Measurements from ENCODE around the gene ADRM1. TPM values are rescaled to one million over a fixed set of nuclear protein-coding genes. Genes with fewer than 3 reads are reported as not detected.

Gene ADRM1
- total RNA-seq, 1 donor from 2014 or later, result 171 TPM

GRCh38 chr20:62328684-62329388, 26.0 kb downstream of the ADRM1 start:
- no peak overlapping the region for H3K27ac Mint-ChIP-seq
- no peak for DNase-seq (ENCODE audit: low spot score)
- intact Hi-C loops (cut with micrococcal nuclease), result no loop called here
- H3K4me3 Mint-ChIP-seq (ENCODE audit: low read depth), result no peak overlapping the region
- H3K27me3 Mint-ChIP-seq (ENCODE audit: low read depth), result no peaks in the 10 kb centered on the region
- no peaks in the 10 kb centered on the region for H3K9me3 Mint-ChIP-seq
- no peaks in the 10 kb centered on the region for H3K4me1 Mint-ChIP-seq (ENCODE audit: low read depth)
- H3K36me3 Mint-ChIP-seq (ENCODE audit: low read depth), result no peaks in the 10 kb centered on the region

GRCh38 chr20:62329389-62330377, 26.9 kb downstream of the ADRM1 start:
- Mint-ChIP-seq H3K4me3 (ENCODE audit: low read depth) (no peak overlapping the region), H3K9me3 (no peaks in the 10 kb centered on the region), H3K27ac (no peak overlapping the region), H3K27me3 (ENCODE audit: low read depth) (no peaks in the 10 kb centered on the region), H3K4me1 (ENCODE audit: low read depth) (no peaks in the 10 kb centered on the region), H3K36me3 (ENCODE audit: low read depth) (no peaks in the 10 kb centered on the region)
- no peak for DNase-seq (ENCODE audit: low spot score)
- intact Hi-C loops (cut with micrococcal nuclease), result no loop called here

GRCh38 chr20:62330576-62331317, 27.9 kb downstream of the ADRM1 start:
- Mint-ChIP-seq H3K27ac (no peak overlapping the region), H3K4me1 (ENCODE audit: low read depth) (no peaks in the 10 kb centered on the region), H3K36me3 (ENCODE audit: low read depth) (no peaks in the 10 kb centered on the region), H3K27me3 (ENCODE audit: low read depth) (no peaks in the 10 kb centered on the region), H3K9me3 (no peaks in the 10 kb centered on the region), H3K4me3 (ENCODE audit: low read depth) (no peak overlapping the region)
- DNase-seq (ENCODE audit: low spot score), result no peak
- intact Hi-C loops (cut with micrococcal nuclease), result no loop called here

- Mint-ChIP-seq H3K4me3 (ENCODE audit: low read depth) (no peak overlapping the region), H3K9me3 (no peaks in the 10 kb centered on the region), H3K27me3 (ENCODE audit: low read depth) (no peaks in the 10 kb centered on the region), H3K27ac (no peak overlapping the region), H3K4me1 (ENCODE audit: low read depth) (no peaks in the 10 kb centered on the region), H3K36me3 (ENCODE audit: low read depth) (no peaks in the 10 kb centered on the region)
- intact Hi-C loops (cut with micrococcal nuclease), result no loop called here
- no peak for DNase-seq (ENCODE audit: low spot score)
Measured at GRCh38 chr20:62331347-62331746, 28.6 kb downstream of the ADRM1 start.

GRCh38 chr20:62332421-62332820, 29.6 kb downstream of the ADRM1 start:
- H3K27me3 Mint-ChIP-seq (ENCODE audit: low read depth), result no peaks in the 10 kb centered on the region
- no peak for DNase-seq (ENCODE audit: low spot score)
- H3K36me3 Mint-ChIP-seq (ENCODE audit: low read depth), result no peaks in the 10 kb centered on the region
- no peaks in the 10 kb centered on the region for H3K9me3 Mint-ChIP-seq
- intact Hi-C loops (cut with micrococcal nuclease), result no loop called here
- no peak overlapping the region for H3K4me3 Mint-ChIP-seq (ENCODE audit: low read depth)
- H3K4me1 Mint-ChIP-seq (ENCODE audit: low read depth), result no peaks in the 10 kb centered on the region
- H3K27ac Mint-ChIP-seq, result no peak overlapping the region

- intact Hi-C loops (cut with micrococcal nuclease), result no loop called here
- Mint-ChIP-seq H3K36me3 (ENCODE audit: low read depth) (no peaks in the 10 kb centered on the region), H3K4me3 (ENCODE audit: low read depth) (no peak overlapping the region), H3K27me3 (ENCODE audit: low read depth) (no peaks in the 10 kb centered on the region), H3K27ac (no peak overlapping the region), H3K9me3 (no peaks in the 10 kb centered on the region), H3K4me1 (ENCODE audit: low read depth) (no peaks in the 10 kb centered on the region)
- no peak for DNase-seq (ENCODE audit: low spot score)
Measured at GRCh38 chr20:62332989-62333819, 30.4 kb downstream of the ADRM1 start.

GRCh38 chr20:62333820-62334595, 31.2 kb downstream of the ADRM1 start:
- H3K4me3 Mint-ChIP-seq (ENCODE audit: low read depth), result no peak overlapping the region
- H3K36me3 Mint-ChIP-seq (ENCODE audit: low read depth), result no peaks in the 10 kb centered on the region
- DNase-seq (ENCODE audit: low spot score), result no peak
- intact Hi-C loops (cut with micrococcal nuclease), result no loop called here
- no peaks in the 10 kb centered on the region for H3K4me1 Mint-ChIP-seq (ENCODE audit: low read depth)
- no peaks in the 10 kb centered on the region for H3K27me3 Mint-ChIP-seq (ENCODE audit: low read depth)
- H3K9me3 Mint-ChIP-seq, result no peaks in the 10 kb centered on the region
- H3K27ac Mint-ChIP-seq, result no peak overlapping the region

- Mint-ChIP-seq H3K9me3 (no peaks in the 10 kb centered on the region), H3K27me3 (ENCODE audit: low read depth) (peaks cover 1% of the 10 kb centered on the region), H3K4me3 (ENCODE audit: low read depth) (no peak overlapping the region), H3K36me3 (ENCODE audit: low read depth) (no peaks in the 10 kb centered on the region), H3K4me1 (ENCODE audit: low read depth) (no peaks in the 10 kb centered on the region), H3K27ac (no peak overlapping the region)
- intact Hi-C loops (cut with micrococcal nuclease), result no loop called here
- no peak for DNase-seq (ENCODE audit: low spot score)
Measured at GRCh38 chr20:62334881-62335280, 32.1 kb downstream of the ADRM1 start.

- peaks cover 3% of the 10 kb centered on the region for H3K27me3 Mint-ChIP-seq (ENCODE audit: low read depth)
- no peak for DNase-seq (ENCODE audit: low spot score)
- intact Hi-C loops (cut with micrococcal nuclease), result no loop called here
- H3K27ac Mint-ChIP-seq, result no peak overlapping the region
- H3K9me3 Mint-ChIP-seq, result no peaks in the 10 kb centered on the region
- no peaks in the 10 kb centered on the region for H3K36me3 Mint-ChIP-seq (ENCODE audit: low read depth)
- no peaks in the 10 kb centered on the region for H3K4me1 Mint-ChIP-seq (ENCODE audit: low read depth)
- H3K4me3 Mint-ChIP-seq (ENCODE audit: low read depth), result no peak overlapping the region
Measured at GRCh38 chr20:62335532-62335931, 32.7 kb downstream of the ADRM1 start.

GRCh38 chr20:62336329-62336728, 33.5 kb downstream of the ADRM1 start:
- H3K27ac Mint-ChIP-seq, result no peak overlapping the region
- intact Hi-C loops (cut with micrococcal nuclease), result no loop called here
- peaks cover 3% of the 10 kb centered on the region for H3K27me3 Mint-ChIP-seq (ENCODE audit: low read depth)
- H3K9me3 Mint-ChIP-seq, result no peaks in the 10 kb centered on the region
- DNase-seq (ENCODE audit: low spot score), result no peak
- no peak overlapping the region for H3K4me3 Mint-ChIP-seq (ENCODE audit: low read depth)
- H3K4me1 Mint-ChIP-seq (ENCODE audit: low read depth), result no peaks in the 10 kb centered on the region
- no peaks in the 10 kb centered on the region for H3K36me3 Mint-ChIP-seq (ENCODE audit: low read depth)

- peaks cover 3% of the 10 kb centered on the region for H3K27me3 Mint-ChIP-seq (ENCODE audit: low read depth)
- intact Hi-C loops (cut with micrococcal nuclease), result no loop called here
- no peak overlapping the region for H3K4me3 Mint-ChIP-seq (ENCODE audit: low read depth)
- H3K9me3 Mint-ChIP-seq, result no peaks in the 10 kb centered on the region
- no peaks in the 10 kb centered on the region for H3K36me3 Mint-ChIP-seq (ENCODE audit: low read depth)
- no peak overlapping the region for H3K27ac Mint-ChIP-seq
- no peak for DNase-seq (ENCODE audit: low spot score)
- no peaks in the 10 kb centered on the region for H3K4me1 Mint-ChIP-seq (ENCODE audit: low read depth)
Measured at GRCh38 chr20:62336775-62337557, 34.2 kb downstream of the ADRM1 start.
